NOMO-1 treated with DMSO at 0.1 percent for 48 hours (cell line): ENCODE measurements around the gene ADTRP.
"Not testable (repeated sequence)": the region's sequence is repeated elsewhere in the genome, so short reads cannot be mapped to it uniquely, and the experiment has no call there.

Experiments used
- DNase-seq: peaks from one replicate; lab custom pipeline; 2025; ENCODE audit not compliant: unreplicated experiment; lab: John Stamatoyannopoulos, UW

The ADTRP gene

DNA sequence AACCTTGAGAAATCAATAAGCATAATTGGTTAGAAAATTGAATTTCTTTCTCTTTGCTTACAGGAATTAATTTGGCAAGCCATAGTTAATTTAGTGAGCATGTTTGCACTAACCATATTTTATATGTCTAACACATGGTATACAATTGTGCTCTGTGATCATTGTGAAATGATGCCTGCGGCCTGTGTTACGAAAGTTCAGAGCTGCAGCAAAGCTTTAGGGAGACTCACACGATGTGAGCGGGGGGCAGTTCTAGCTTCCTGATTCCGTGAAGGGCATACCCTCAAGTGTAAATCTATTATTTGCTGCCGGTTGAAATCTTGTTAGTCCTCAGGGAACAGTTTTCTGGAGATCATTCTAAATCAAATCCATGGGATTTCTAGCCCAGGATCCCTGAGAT, 25.5 kb upstream of the ADTRP start:
- DNase-seq, result peak; percentile 86

DNA sequence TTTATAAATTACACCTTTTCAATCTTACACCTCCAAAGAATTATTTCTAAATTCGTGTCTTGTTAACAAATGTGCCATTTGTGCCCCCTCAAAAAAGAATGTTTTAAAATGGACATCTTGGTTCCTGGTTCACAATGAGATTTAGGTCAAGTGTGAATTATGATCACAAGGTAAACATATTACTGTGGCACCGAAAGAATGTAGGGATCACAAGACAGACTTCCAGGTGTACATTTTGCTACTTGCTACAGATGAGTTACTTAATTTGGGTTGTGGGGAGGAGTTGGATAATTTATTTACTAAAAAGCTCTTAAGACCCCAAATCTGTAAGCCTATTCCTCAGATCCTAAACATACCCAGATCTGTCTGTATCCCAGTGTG, 25.0 kb upstream of the ADTRP start:
- no peak for DNase-seq

DNA sequence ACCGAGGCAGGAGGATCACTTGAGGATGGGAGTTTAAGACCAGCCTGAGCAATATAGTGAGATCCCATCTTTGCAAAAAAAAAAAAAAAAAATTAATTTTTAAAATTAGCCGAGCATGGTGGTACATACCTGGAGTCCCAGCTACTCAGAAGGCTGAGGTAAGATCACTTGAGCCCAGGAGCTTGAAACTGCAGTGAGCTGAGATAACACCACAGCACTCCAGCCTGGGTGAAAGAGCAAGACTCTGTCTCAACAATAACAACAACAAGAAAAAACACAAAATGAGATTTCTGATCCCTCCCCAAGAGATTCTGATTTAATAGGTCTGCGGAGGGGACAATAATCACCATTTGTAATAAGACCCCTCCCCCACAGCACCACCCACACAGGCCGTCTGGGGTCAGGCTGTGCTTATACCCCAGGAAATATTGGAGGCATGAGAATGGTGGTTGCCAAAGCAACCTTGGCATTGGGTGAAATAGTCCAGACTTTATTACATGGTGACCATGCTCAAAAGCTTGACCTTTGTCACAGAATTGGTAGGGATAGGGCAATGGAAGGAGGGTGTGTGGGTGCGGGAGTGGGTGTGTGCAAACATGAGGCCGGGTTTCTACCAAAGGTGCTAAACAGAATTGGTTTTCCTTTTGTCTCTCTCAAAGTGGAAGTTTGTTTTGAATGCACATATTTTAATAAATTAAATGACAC, 24.4 kb upstream of the ADTRP start:
- no peak for DNase-seq

DNA sequence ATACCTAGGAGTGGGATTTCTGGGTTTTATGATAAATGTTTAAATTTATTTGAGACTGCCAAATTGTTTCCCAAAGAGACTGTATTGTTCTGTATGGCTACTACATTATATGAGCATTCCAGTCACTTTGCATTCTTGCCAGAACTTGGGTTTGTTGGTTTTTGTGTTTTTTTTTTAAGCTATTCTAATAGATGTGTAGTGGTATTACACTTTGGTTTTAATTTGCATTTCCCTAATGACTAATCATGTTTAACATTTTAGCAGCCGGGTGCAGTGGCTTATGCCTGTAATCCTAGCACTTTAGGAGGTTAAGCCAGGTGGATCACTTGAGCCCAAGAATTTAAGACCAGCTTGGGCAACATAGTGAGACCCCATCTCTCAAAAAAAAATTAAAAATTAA, 21.9 kb upstream of the ADTRP start:
- DNase-seq, result not testable (repeated sequence)

DNA sequence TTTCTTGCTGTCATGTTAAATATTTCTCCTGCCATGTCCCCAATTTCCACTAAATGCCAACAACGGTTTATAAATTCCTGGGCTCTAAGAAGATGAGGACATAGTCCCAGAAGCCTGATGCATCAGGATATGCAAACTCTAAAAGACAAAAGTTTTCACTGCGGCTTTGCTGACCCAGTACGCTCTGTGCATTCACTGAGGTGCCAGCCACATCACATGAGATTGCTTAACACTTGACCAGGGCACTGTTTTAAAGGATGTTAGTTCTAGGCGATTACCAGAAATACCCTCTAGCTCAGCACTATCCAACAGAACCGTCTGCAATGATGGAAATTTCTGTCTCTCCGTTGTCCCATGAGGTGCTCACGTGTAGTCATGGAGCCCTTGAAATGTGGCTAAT, 19.9 kb upstream of the ADTRP start:
- no peak for DNase-seq

DNA sequence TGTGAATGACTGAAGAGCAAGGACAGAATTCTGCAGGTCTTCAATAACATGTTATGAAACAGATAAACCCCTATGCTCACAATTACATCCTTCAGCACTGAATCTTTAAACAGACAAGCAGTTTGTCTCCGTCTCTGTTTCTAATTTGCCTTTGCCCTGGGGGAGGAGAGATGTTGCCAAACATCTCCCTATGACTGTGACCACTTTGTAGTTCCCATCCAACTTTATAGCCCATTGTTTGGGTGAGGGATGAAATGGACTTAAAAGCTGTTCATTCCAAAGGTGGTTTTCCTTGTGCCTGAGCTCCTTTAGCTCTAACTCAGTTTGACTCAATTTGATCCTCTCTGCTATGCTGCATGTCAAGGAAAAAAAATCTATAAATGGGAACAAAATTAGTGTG, 19.5 kb upstream of the ADTRP start:
- DNase-seq, result no peak

DNA sequence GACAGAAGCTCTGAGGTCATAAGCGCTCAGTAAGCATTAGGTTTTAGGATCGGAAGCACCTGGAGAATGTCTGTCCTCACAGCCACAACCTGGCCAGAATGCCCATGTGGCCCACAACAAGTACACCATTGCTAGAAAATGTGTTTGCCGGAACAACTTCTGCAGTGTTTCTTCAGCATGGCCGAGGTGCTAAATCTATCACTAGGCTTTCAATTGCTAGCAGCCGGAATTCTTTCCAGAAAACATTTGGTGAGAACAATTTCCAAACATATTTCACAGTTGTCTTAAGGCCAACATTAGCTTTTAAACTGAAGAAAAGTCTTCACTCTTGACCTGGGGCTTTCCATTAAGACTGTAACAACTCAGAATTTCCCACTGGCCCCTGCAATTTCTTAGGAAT, 18.2 kb upstream of the ADTRP start:
- no peak for DNase-seq

DNA sequence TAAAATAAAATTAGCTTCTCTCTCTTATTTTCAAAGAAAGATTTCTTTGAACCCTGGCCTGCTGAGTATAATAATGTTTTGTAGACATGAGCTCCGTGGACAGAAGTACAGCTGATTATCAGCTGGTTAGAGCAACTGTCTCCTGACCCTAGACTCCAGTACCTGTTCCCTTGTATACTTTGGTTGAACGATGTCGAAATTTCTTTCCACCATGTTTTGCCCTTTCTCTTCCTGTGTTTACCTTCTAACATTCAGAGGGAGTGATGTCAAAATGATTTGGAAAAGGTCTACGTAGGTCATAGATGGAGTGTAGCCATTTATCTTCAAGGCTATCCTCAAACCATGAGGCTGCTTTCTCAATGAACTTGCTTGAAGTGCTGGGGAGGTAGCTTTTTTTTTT, 16.8 kb upstream of the ADTRP start:
- DNase-seq, result no peak

DNA sequence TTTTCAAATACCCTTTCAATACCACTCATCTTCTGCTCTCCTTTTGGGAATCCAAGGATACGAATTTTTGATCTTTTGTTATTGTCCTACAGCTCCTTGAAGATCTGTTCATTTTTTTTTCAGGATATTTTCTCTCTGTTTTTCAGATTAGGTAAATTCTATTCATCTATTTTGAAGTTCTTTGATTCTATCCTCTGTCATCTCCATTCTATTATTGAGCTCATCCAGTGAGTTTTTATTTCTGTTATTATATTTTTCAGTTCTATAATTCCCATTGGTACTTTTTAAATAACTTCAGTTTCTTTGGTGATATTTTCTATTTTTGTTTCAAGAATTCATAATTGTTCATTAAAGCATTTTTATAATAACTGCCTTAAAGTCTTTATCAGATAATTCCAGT, 14.7 kb upstream of the ADTRP start:
- no peak for DNase-seq

DNA sequence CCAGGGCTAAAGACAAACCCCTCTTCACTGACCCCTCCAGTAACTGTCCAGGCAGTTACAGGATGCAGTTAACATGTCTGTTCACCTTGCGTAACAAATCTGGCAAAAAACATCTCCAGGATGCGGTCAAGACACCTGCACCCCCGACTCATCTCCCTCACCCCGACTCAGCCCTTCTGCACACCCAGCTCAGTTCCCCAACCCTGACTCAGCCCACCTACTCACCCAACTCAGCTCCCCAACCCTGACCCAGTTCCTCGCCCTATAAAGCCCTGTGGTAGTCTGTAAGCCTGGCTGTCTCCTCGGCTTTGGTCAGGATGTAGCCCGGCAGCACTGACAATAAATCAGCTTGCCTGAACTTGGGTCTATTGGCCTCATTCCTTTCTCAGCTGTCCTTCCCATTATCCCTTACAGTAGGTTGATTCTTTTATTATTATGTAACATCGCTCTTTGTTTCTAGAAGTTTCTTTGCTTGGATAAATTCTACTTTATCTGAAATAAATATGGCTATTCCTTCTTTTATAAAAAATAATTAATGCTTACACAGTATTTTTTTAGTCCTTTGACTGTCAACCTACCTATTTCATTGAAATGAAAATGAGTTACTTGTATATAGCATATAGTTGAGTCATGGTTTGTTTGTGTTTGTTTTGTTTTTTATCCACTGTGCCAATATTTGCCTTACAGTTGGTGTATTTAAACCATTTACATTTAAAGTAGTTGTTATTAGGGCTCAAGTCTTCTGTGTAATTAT, 12.9 kb upstream of the ADTRP start:
- DNase-seq, result no peak

DNA sequence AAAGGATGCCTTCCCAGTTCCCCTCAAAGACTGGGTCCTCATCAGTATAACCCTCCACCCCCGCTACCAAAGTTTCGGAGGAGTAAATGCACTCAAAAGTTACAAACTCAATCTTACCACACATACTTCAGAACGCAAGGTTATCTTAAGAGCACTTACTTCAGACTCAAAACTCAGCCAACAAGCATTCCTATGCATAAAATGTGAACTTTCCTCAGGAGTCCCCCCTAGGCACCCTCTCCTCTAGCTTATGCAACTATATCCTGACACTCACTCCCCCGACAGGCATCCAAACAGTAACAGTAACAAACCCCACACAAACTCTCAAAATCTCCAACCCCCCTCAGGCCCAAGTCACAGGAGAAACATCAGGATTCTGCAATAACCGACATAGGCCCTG, 11.1 kb upstream of the ADTRP start:
- DNase-seq, result no peak

DNA sequence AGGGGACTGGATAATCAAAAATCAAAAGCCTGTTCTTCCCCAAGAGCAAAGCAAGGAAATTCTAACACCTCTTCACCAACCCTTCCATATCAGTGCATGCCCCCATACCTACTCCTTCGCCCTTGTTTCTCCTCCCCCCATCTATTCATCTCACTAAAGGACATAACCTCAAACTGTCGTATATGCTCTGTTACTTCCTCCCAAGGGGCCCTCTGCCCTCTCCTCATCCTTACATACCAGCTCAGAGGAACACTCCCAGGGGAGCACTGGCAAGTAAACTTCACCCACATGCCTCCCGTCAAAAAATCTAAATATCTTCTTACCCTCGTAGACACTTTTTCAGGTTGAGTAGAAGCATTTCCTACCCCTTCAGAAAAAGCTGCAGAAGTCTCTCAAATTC, 9.4 kb upstream of the ADTRP start:
- DNase-seq, result peak; percentile 13

DNA sequence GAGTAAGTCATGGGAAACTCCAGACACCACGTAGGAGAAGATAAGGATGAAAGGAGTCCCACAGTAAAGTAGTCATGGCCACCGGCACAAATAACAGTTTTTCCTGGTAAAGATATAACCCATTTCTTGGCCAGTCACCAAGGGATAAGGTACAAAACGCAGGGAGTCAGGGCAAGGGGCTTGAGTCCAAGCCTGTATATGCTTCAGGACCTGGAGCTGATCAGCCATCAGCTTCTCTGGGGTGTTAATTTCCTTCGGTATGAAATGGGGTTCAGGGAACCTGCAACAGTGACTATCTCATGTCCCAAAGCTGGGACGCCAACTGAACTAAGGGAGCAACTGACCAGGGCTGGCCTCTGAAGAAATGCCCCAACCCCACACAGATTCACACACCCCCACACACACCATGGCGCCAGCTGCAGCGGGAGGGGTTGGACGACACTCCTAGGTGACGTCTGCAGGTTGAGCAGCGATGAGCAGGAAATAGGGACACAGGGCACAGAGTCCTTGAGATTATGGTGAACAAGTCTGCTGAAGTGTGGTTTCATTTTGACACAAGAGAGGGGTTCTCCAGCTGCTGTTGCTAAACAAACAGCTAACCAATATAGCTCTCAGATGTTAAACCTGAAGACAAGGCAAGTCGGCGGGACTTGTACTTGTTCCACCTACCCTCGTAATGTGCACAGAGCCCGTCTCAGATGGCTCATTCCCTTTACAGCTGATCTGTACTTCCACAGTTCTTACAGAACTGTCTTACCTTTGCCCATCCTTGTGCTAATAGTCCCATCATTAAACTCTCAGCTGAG, 7.4 kb upstream of the ADTRP start:
- no peak for DNase-seq

DNA sequence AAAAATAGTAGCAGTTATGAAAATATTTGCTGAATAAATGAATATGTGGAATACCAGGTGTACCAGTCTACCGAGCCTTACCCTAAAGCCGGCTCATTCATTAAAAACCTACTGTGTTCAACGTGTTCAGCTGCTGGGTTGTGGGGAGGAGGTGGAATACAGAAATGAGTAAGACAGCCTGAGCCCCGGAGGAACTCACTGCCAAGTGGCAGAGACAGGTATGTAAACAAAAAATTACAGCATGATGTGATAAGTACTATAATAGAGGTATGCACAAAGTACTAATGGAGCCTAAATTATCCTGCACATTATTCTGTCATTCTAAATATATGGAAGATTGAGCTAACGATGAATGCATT, 6.8 kb upstream of the ADTRP start:
- DNase-seq, result no peak

DNA sequence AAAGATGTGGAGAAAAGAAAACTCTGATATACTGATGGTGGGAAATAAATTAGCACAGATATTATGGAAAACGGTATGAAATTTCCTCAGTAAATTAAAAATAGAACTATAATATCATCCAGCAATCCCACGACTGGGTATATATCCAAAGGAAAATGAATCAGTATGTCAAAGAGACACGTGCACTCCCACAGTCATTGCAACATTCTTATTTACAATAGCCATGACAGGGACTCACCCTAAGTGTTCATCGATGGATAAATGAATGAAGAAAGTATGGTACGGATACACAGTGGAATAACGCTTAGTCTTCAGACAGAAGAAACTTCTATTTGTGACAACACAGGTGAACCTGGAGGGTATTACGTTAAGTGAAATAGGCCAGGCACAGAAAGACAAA, 5.7 kb upstream of the ADTRP start:
- no peak for DNase-seq

DNA sequence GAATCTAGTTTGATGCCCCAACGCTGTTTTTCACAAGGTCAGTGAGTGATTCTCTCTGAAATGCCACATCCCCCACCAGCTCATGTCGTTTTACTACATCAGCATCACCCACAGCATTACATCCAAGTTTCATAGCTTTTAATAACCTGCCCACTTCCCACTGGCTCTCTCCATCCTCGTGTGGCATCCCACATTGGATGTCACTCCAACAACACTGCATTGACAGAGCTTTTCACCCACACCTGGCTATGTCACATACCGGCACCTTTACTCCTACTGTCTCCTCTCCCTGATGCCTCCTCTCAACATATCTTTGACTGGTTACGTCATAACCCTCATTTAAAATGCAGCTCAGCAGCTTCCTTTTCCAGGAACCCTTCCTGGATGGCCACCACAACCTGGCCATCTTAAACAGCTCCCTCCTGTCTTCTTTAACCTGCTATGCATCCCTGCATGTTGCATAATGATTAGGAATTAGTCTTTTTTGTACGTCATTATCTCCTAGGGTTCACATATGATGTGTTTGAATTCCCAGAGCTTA, 5.0 kb upstream of the ADTRP start:
- DNase-seq, result no peak

DNA sequence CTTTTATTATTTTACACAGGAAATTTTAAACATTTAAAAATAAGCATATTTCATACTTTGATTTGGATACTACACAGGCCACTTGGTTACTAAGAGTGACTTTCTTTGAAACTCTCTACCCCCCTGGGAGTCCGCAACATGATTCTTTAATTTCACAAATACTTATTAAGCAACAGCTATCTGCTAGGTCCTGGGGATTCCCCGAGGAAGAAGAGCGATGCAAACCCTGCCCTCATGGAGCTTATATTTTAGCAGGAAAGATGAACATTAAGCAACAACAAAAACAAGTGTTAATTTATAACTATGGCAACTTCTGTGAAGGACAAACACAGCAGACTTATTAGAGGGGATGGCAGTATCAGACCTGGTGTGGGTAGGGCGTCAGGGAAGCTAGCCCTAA, 3.9 kb upstream of the ADTRP start:
- DNase-seq, result no peak

DNA sequence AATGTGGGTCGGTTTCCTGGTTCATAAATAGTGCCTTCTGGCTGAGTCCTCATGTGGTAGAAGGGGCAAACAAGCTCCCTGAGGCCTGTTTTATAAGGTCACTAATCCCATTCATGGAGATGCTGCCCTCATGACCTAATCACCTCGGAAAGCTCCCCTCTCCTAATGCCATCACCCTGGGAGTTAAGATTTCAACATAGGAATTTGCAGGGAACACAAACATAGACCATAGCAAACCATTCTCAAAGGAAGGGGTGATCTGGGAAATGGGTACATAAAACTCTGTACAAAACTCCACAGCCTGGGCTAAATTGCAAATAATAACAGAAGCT, 1.5 kb upstream of the ADTRP start:
- DNase-seq, result no peak

DNA sequence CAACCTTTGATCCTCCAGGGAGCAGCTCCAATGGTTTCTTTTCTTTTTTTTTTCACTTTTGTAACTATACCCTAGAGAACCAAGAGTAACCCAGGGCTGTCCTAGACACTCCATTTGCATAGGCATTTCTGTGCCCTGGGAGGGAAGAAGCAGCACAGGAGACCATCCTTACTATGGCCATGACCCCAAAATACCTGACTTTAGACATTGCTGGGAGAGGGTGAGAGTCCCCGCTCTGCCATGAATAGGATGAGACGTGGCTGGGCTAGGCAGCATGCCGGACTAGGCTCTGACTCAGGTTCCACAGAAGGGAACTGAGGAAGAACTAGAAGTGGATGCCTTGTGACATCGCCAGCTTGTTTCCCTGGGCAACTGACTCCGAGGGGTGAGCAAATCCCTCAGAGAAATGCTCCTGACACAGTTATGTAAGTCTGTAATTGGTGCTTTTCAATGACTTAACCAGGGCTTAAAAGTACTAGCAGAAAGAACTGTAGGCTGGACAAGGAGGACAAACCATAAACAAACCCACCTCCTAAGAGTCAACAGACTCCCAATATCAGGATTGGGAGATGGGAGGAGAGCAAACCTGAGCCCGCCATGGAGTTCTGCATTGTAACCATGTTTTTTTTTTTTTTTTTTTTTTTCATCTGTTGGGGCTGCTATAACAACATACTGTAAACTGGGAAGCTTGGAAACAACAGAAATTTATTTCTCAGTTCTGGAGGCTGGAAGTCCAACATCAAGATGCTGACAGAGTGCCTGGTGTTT, 910 bp upstream of the ADTRP start:
- DNase-seq, result no peak

DNA sequence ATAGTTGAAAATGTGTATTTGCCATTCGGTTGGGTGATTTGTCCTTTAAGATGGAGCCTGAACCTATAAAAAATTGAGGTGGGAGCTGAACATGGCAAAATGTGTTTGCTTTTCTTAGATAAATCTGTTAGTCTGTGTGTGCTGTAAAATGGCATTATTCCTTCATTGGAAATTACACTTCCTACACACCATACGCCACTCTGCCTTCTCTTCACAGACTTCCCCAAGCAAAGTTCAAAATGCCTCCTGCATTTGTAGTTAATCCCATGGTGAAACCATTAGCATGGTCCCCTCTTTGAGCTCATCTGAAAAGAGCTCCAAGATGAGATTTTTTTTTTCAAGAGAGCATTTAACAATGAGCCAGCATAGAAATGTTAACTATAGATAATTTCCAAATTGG, 567 bp downstream of the ADTRP start:
- no peak for DNase-seq

DNA sequence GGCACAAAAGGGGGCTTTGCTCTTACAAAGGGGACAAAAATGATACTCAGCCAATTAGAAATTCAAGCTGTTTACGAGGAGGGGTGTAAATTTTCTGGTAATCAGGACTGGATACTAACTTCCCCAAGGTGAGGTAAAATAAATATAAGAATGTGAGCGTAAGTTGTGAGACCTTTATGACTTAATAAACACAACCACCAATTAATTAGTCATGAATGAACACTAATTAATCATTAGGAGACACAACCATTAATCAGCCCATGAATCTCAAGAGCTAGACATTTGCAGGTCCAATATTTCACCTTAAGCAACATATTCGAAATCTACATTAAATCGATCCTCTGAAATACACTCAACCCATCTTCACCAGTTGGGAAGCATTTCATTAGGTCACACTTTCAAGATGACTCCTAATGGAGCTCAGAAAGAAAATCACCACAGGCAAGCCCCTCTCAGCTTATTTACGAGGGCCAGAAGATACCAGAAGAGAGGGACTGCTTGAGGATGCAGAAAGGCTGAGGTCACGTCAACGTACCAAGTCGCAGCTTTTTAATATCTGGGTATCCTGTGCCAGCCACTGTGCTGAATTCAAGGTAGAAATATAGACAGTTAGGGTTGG, 2.7 kb downstream of the ADTRP start:
- no peak for DNase-seq
